H9 (cell line): ENCODE results near the gene SLC8B1. TPM values are rescaled to one million over a fixed set of nuclear protein-coding genes. Genes with fewer than 3 reads are reported as not detected.

Experiments used
- DNase-seq: peaks from one replicate; pipeline ENCODE4 v3.0.0-alpha.2; 2017
- H2AFZ ChIP-seq: one replicate; pipeline ENCODE4 v1.6.1; 2013; ENCODE audit warnings: mild to moderate bottlenecking, low read length, control low read depth, moderate library complexity
- H2AK5ac ChIP-seq: 2 replicates; pipeline ENCODE4 v1.6.1; 2013; ENCODE audit warnings: low read length, control low read depth, mixed read lengths; ENCODE audit not compliant: insufficient read length
- H2BK120ac ChIP-seq: one replicate; pipeline ENCODE4 v1.6.1; 2013; ENCODE audit warnings: low read depth, mild to moderate bottlenecking, low read length, control low read depth, inconsistent platforms; ENCODE audit not compliant: poor library complexity, severe bottlenecking
- H2BK12ac ChIP-seq: 2 replicates; pipeline ENCODE4 v1.6.1; 2013; ENCODE audit warnings: low read length, control low read depth, mixed read lengths, low read depth; ENCODE audit not compliant: insufficient read length
- H2BK15ac ChIP-seq: 2 replicates; pipeline ENCODE4 v1.6.1; 2013; ENCODE audit warnings: low read depth, low read length, control low read depth
- H2BK20ac ChIP-seq: one replicate; pipeline ENCODE4 v1.6.1; 2013; ENCODE audit warnings: low read depth, mild to moderate bottlenecking, low read length, control low read depth, inconsistent platforms; ENCODE audit not compliant: poor library complexity, severe bottlenecking
- H2BK5ac ChIP-seq: 2 replicates; pipeline ENCODE4 v1.6.1; 2013; ENCODE audit warnings: low read length, control low read depth, mixed read lengths; ENCODE audit not compliant: insufficient read length
- H3K14ac ChIP-seq: 2 replicates; pipeline ENCODE4 v1.6.1; 2013; ENCODE audit warnings: low read length, control low read depth; ENCODE audit not compliant: insufficient read depth
- H3K18ac ChIP-seq: 2 replicates; pipeline ENCODE4 v1.6.1; 2013; ENCODE audit warnings: low read depth, mild to moderate bottlenecking, mixed read lengths, low read length, control low read depth; ENCODE audit not compliant: insufficient read length
- H3K23ac ChIP-seq: 2 replicates; pipeline ENCODE4 v1.6.1; 2013; ENCODE audit warnings: low read length, control low read depth, mixed read lengths, low read depth; ENCODE audit not compliant: insufficient read length
- H3K23me2 ChIP-seq: 2 replicates; pipeline ENCODE4 v1.6.1; 2013; ENCODE audit warnings: low read depth, mild to moderate bottlenecking, mixed read lengths, low read length, control low read depth; ENCODE audit not compliant: insufficient read length, poor library complexity, severe bottlenecking
- H3K27ac ChIP-seq: 2 replicates; pipeline ENCODE4 v1.5.1; 2013; ENCODE audit warnings: low read length, control low read depth, mixed read lengths, low read depth; ENCODE audit not compliant: insufficient read length
- H3K27me3 ChIP-seq: 2 replicates; pipeline ENCODE4 v1.6.1; 2013; ENCODE audit warnings: low read length, control low read depth, inconsistent platforms; ENCODE audit not compliant: insufficient read depth
- H3K4ac ChIP-seq: 2 replicates; pipeline ENCODE4 v1.6.1; 2013; ENCODE audit warnings: low read depth, mild to moderate bottlenecking, control low read depth, inconsistent platforms, low read length, moderate library complexity
- H3K4me1 ChIP-seq: 2 replicates; pipeline ENCODE4 v1.6.1; 2013; ENCODE audit warnings: low read length, control low read depth, inconsistent platforms; ENCODE audit not compliant: insufficient read depth
- H3K4me2 ChIP-seq: 2 replicates; pipeline ENCODE4 v1.6.1; 2013; ENCODE audit warnings: low read length, control low read depth, mixed read lengths; ENCODE audit not compliant: insufficient read length, insufficient read depth
- H3K56ac ChIP-seq: 2 replicates; pipeline ENCODE4 v1.6.1; 2013; ENCODE audit warnings: low read depth, mild to moderate bottlenecking, mixed read lengths, low read length, control low read depth; ENCODE audit not compliant: insufficient read length
- H3K79me1 ChIP-seq: 2 replicates; pipeline ENCODE4 v1.6.1; 2013; ENCODE audit warnings: low read depth, mild to moderate bottlenecking, moderate library complexity, low read length, control low read depth, inconsistent platforms; ENCODE audit not compliant: insufficient read depth, poor library complexity, severe bottlenecking
- H3K79me2 ChIP-seq: 2 replicates; pipeline ENCODE4 v1.6.1; 2013; ENCODE audit warnings: low read length, control low read depth, inconsistent platforms; ENCODE audit not compliant: insufficient read depth
- H3K9ac ChIP-seq: 2 replicates; pipeline ENCODE4 v1.6.1; 2013; ENCODE audit warnings: low read length, control low read depth, mixed read lengths; ENCODE audit not compliant: insufficient read length; ENCODE audit errors: extremely low read depth
- H3K9me3 ChIP-seq: one replicate; pipeline ENCODE4 v1.6.1; 2013; ENCODE audit warnings: low read depth, low read length, inconsistent platforms; ENCODE audit not compliant: control insufficient read depth
- H3T11ph ChIP-seq: one replicate; pipeline ENCODE4 v1.6.1; 2013; ENCODE audit warnings: mild to moderate bottlenecking, low read length, control low read depth, inconsistent platforms
- H4K20me1 ChIP-seq: one replicate; pipeline ENCODE4 v1.6.1; 2013; ENCODE audit not compliant: control insufficient read depth, insufficient read length, insufficient read depth
- H4K5ac ChIP-seq: 2 replicates; pipeline ENCODE4 v1.6.1; 2013; ENCODE audit warnings: low read depth, mild to moderate bottlenecking, mixed read lengths, low read length, control low read depth; ENCODE audit not compliant: insufficient read length
- H4K8ac ChIP-seq: replicated peaks from 2 replicates; pipeline ENCODE4 v1.6.1; 2013; ENCODE audit warnings: low read length, control low read depth, mixed read lengths, low read depth; ENCODE audit not compliant: insufficient read length
- H4K91ac ChIP-seq: 2 replicates; pipeline ENCODE4 v1.6.1; 2013; ENCODE audit warnings: low read depth, mild to moderate bottlenecking, moderate library complexity, mixed read lengths, low read length, control low read depth; ENCODE audit not compliant: insufficient read length
- H3K27ac Mint-ChIP-seq, 3 experiments: 2 replicates in 2 of 3; 3 replicates in 1 of 3; pipeline ENCODE4 v1.8.0; 2020 to 2021; ENCODE audit warnings: mixed read lengths in 3 of 3, mild to moderate bottlenecking in 1 of 3, moderate library complexity in 1 of 3
- H3K27me3 Mint-ChIP-seq: 2 replicates; pipeline ENCODE4 v1.8.0; 2021; ENCODE audit warnings: low read depth, mild to moderate bottlenecking, moderate library complexity, mixed read lengths
- H3K36me3 Mint-ChIP-seq, 3 experiments: 2 replicates in 2 of 3; 3 replicates in 1 of 3; pipeline ENCODE4 v1.8.0; 2020 to 2021; ENCODE audit warnings: low read depth in 3 of 3, mixed read lengths in 3 of 3; ENCODE audit not compliant: insufficient read depth in 1 of 3
- H3K4me1 Mint-ChIP-seq, 2 experiments: 2 replicates each; pipeline ENCODE4 v1.8.0; 2020; ENCODE audit warnings: mixed read lengths in 2 of 2
- H3K4me3 Mint-ChIP-seq, 2 experiments: 2 replicates in 1 of 2; 3 replicates in 1 of 2; pipeline ENCODE4 v1.8.0; 2020 to 2021; ENCODE audit warnings: mild to moderate bottlenecking in 2 of 2, mixed read lengths in 2 of 2, moderate library complexity in 1 of 2
- H3K9me3 Mint-ChIP-seq, 2 experiments: 2 replicates in 1 of 2; 3 replicates in 1 of 2; pipeline ENCODE4 v1.8.0; 2020; ENCODE audit warnings: mild to moderate bottlenecking in 2 of 2, mixed read lengths in 2 of 2, moderate library complexity in 1 of 2
- CTCF ChIP-seq: fragments of 200-600 bp; sonication (generic); conservative IDR thresholded peaks from 3 replicates; pipeline ENCODE4 v1.8.0; 2021; ENCODE audit warnings: antibody characterized with exemption, mild to moderate bottlenecking
- WGBS: extraction: QIAGEN DNeasy Blood & Tissue Kit; methylation state at CpG from one replicate; pipeline ENCODE4 v1.1.7; 2013; ENCODE audit warnings: missing lambda C conversion rate, low lambda C conversion rate, mixed read lengths; ENCODE audit not compliant: insufficient read length; ENCODE audit errors: extremely low coverage; 5-methylcytosine and 5-hydroxymethylcytosine counted together
- total RNA-seq: library from RNA; stranded (reverse); gene quantifications from 2 replicates; pipeline ENCODE4 v1.2.1, GENCODE V29; 2021

SLC8B1 gene
- total RNA-seq, 1 experiment from 2014 or later, result 10.4 TPM

- H2BK120ac ChIP-seq, result no peak overlapping the region
- no peak overlapping the region for H4K91ac ChIP-seq
- no peaks in the 10 kb centered on the region for H3K9me3 ChIP-seq
- H3K23ac ChIP-seq, result no peak overlapping the region
- no peak overlapping the region for H2BK5ac ChIP-seq
- TF ChIP-seq CTCF, result no peak
- no peaks in the 10 kb centered on the region for H3K36me3 Mint-ChIP-seq
- H3K18ac ChIP-seq, result no peak overlapping the region
- no peak overlapping the region for H2BK15ac ChIP-seq
- WGBS, result no CpG with 5 or more reads among the region's 2 CpGs
- no peaks in the 10 kb centered on the region for H3K23me2 ChIP-seq
- no peaks in the 10 kb centered on the region for H3K79me2 ChIP-seq
- H3K4me1 ChIP-seq, result no peaks in the 10 kb centered on the region; the same call in 1 of the 2 replicates
- no peak overlapping the region for H3K56ac ChIP-seq
- H3K27ac ChIP-seq, result no peak overlapping the region
- H3K4me1 Mint-ChIP-seq, result peaks cover 7 to 23% of the 10 kb centered on the region in 2 experiments
- no peaks in the 10 kb centered on the region for H3K9me3 Mint-ChIP-seq
- H2BK12ac ChIP-seq, result no peak overlapping the region
- H3K27me3 ChIP-seq, result no peaks in the 10 kb centered on the region
- DNase-seq, result no peak
- no peak overlapping the region for H4K8ac ChIP-seq
- no peak overlapping the region for H3K4me2 ChIP-seq
- no peak overlapping the region for H3T11ph ChIP-seq
- H3K4ac ChIP-seq, result no peak overlapping the region
- no peak overlapping the region for H2AK5ac ChIP-seq
- no peak overlapping the region for H2BK20ac ChIP-seq
- H3K27ac Mint-ChIP-seq, result no peak overlapping the region
- no peak overlapping the region for H4K5ac ChIP-seq
- H3K9ac ChIP-seq, result no peak overlapping the region
- no peaks in the 10 kb centered on the region for H3K79me1 ChIP-seq
- no peak overlapping the region for H3K14ac ChIP-seq
- H2AFZ ChIP-seq, result no peak overlapping the region
- no peaks in the 10 kb centered on the region for H4K20me1 ChIP-seq
- no peak overlapping the region for H3K4me3 Mint-ChIP-seq
- H3K27me3 Mint-ChIP-seq, result peaks cover 8% of the 10 kb centered on the region
Measured at GRCh38 chr12:113347892-113348291, 13.0 kb upstream of the SLC8B1 start.
